Measurements from ENCODE around the gene ADAM22. TPM values are rescaled to one million over a fixed set of nuclear protein-coding genes. Genes with fewer than 3 reads are reported as not detected.

Gene ADAM22
- total RNA-seq, 2 donors from 2014 or later = 1.0 to 3.6 TPM

- DNase-seq (no peak), ATAC-seq (no peak)
- Histone ChIP-seq H3K4me3 (no peak overlapping the region), H3K4me1 (no peaks in the 10 kb centered on the region), H3K27ac (no peak overlapping the region), H3K36me3 (replicated peaks in 1 of 2; ENCODE audit: insufficient read depth in 1 of 2, low read depth in 2 of 2) (no peaks in the 10 kb centered on the region), H3K9me3 (no peaks in the 10 kb centered on the region), H3K27me3 (no peaks in the 10 kb centered on the region)
- intact Hi-C loops (cut with DNase I) = no loop called here
- TF ChIP-seq CTCF (IDR thresholded peaks at IDR 0.05) (no peak), POLR2A (IDR thresholded peaks at IDR 0.05) (no peak)
- WGBS, 2 donors = 36 to 37% methylated on average over 1 of the region's 1 CpG
These were observed 182.3 kb downstream of the ADAM22 start for GRCh38 chr7:88116235-88116795.

- H3K4me3 ChIP-seq = no peak overlapping the region
- ATAC-seq = no peak
- no peaks in the 10 kb centered on the region for H3K27me3 ChIP-seq
- intact Hi-C loops (cut with DNase I) = no loop called here
- no peak for TF ChIP-seq POLR2A (IDR thresholded peaks at IDR 0.05)
- no peak for TF ChIP-seq CTCF (IDR thresholded peaks at IDR 0.05)
- no peaks in the 10 kb centered on the region for H3K4me1 ChIP-seq
- WGBS, 2 donors = 87 to 91% methylated on average over 2 of the region's 2 CpGs
- H3K36me3 ChIP-seq (replicated peaks in 1 of 2; ENCODE audit: insufficient read depth in 1 of 2, low read depth in 2 of 2) = no peaks in the 10 kb centered on the region
- DNase-seq = no peak
- H3K9me3 ChIP-seq = no peaks in the 10 kb centered on the region
- H3K27ac ChIP-seq = no peak overlapping the region
These were observed 183.3 kb downstream of the ADAM22 start for GRCh38 chr7:88117325-88117724.

GRCh38 chr7:88121335-88121734 lies 187.3 kb downstream of the ADAM22 start:
- Histone ChIP-seq H3K27ac (no peak overlapping the region), H3K27me3 (no peaks in the 10 kb centered on the region), H3K36me3 (replicated peaks in 1 of 2; ENCODE audit: insufficient read depth in 1 of 2, low read depth in 2 of 2) (no peaks in the 10 kb centered on the region), H3K4me1 (no peaks in the 10 kb centered on the region), H3K4me3 (no peak overlapping the region), H3K9me3 (no peaks in the 10 kb centered on the region)
- TF ChIP-seq CTCF (IDR thresholded peaks at IDR 0.05) (no peak), POLR2A (IDR thresholded peaks at IDR 0.05) (no peak)
- 94 to 95% methylated on average over 2 of the region's 2 CpGs for WGBS, 2 donors
- ATAC-seq = no peak
- intact Hi-C loops (cut with DNase I) = no loop called here
- DNase-seq = no peak

GRCh38 chr7:88127637-88128290 lies 193.7 kb downstream of the ADAM22 start:
- Histone ChIP-seq H3K27ac (peak overlapping the region in 2 of 4 donors; percentile 19 to 51), H3K4me1 (peaks cover 12% of the 10 kb centered on the region), H3K9me3 (no peaks in the 10 kb centered on the region), H3K36me3 (replicated peaks in 1 of 2; ENCODE audit: insufficient read depth in 1 of 2, low read depth in 2 of 2) (no peaks in the 10 kb centered on the region), H3K4me3 (no peak overlapping the region), H3K27me3 (no peaks in the 10 kb centered on the region)
- TF ChIP-seq POLR2A (IDR thresholded peaks at IDR 0.05) (no peak), CTCF (IDR thresholded peaks at IDR 0.05) (no peak)
- DNase-seq (no peak), ATAC-seq (peak; percentile 40)
- 18 to 20% methylated on average over 7 of the region's 7 CpGs for WGBS, 2 donors
- intact Hi-C loops (cut with DNase I) = no loop called here

GRCh38 chr7:88132725-88133124 lies 198.7 kb downstream of the ADAM22 start:
- no peak for ATAC-seq
- DNase-seq = no peak
- TF ChIP-seq CTCF (IDR thresholded peaks at IDR 0.05) = no peak
- H3K9me3 ChIP-seq = no peaks in the 10 kb centered on the region
- intact Hi-C loops (cut with DNase I) = no loop called here
- no peak overlapping the region for H3K27ac ChIP-seq
- peaks cover 7% of the 10 kb centered on the region for H3K4me1 ChIP-seq
- no peaks in the 10 kb centered on the region for H3K36me3 ChIP-seq (replicated peaks in 1 of 2; ENCODE audit: insufficient read depth in 1 of 2, low read depth in 2 of 2)
- no peak overlapping the region for H3K4me3 ChIP-seq
- 80 to 94% methylated on average over 4 of the region's 4 CpGs for WGBS, 2 donors
- no peaks in the 10 kb centered on the region for H3K27me3 ChIP-seq
